ENCODE results near the gene PXDN.
"Not testable (repeated sequence)": the region's sequence is repeated elsewhere in the genome, so short reads cannot be mapped to it uniquely, and the experiment has no call there.

GRCh38 chr2:1679065-1679464 lies 65.2 kb downstream of the PXDN start:
- TF ChIP-seq POLR2A, CTCF, EP300 (IDR thresholded peaks at IDR 0.05): not testable (repeated sequence)

All from stomach (tissue), 4 donors.